Airway epithelial cell (primary cell): ENCODE results near the gene NUDCD2. TPM values are rescaled to one million over a fixed set of nuclear protein-coding genes. Genes with fewer than 3 reads are reported as not detected.

Source experiments
- total RNA-seq: library from RNA; depleted of rRNA; stranded (reverse); fragments of >200 nt; gene quantifications from 2 replicates; pipeline ENCODE4 v1.2.3, GENCODE V29; 2015

The NUDCD2 gene, protein sequence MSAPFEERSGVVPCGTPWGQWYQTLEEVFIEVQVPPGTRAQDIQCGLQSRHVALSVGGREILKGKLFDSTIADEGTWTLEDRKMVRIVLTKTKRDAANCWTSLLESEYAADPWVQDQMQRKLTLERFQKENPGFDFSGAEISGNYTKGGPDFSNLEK
- 7.3 and 8.5 TPM in 2 replicates for total RNA-seq

DNA sequence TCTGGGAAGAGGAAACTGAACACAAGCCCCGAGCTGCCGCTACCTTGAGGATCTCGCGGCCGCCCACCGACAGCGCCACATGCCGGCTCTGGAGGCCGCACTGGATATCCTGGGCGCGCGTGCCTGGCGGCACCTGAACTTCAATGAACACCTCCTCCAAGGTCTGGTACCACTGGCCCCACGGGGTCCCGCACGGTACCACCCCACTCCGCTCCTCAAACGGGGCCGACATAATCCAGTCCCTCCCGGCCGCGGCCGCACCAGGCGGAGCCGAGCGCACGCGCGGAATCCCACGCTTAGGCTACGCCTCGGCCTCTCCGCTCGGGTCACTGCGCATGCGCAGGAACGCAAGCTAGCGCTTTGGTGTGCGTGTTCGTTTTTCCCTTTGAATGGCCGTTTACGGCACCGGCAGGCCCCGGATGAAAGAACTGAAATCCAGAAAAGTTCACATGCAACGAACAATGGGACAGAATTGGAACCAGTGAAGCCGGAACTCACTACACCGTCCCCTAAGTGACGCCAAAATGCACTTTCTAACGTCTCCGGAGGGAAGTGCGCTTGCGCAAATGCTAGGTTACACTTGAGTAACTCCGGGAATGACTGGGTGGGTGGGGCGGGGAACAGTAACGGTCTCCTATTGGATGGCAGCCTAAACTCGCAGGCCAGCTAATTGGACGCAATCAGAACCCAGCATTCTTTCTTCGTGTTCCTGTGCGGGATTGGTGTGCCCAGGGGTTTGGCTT is at the start of gene NUDCD2:
NUDCD2 (minus strand) TSS at position 284 of the 743 bp plus-strand sequence; CDS start at position 232, 52 bp downstream.

DNA sequence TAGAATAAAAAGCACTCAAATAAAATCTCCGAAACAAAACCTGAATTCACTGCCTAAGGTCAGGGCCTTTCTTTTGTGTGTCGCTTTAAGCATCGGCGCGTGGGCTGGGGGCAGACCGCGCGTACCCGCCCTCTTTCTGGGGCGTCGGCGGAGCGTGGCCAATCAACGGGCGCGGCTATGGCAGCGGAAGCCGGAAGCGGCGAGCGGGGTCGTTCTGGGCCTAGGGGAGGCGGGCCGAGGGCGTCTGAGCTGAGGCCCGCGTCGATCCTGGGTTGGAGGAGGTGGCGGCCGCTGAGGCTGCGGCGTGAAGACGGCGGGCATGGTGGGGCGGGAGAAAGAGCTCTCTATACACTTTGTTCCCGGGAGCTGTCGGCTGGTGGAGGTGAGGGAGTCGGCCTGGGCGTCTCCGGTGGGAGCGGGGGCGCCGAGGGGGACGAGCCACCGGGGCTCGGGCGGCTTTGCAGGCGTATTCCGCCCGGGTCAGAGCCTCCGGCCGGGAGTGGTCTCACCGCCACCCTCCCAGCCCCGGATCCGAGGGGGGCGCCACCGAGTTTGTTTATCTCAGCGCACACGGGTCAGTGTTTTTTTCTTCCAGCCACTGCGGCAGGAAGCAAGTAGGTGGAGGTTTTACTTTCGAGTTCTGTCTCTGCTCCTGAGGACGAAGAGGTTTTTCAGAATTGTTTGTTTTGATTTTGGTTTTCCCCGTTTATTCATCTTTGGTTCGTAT is 45.6 kb upstream of the NUDCD2 start, which contains the start of gene MAT2B:
MAT2B (plus strand) TSS at position 252 of the 727 bp plus-strand sequence; CDS start at position 320, 68 bp downstream.

DNA sequence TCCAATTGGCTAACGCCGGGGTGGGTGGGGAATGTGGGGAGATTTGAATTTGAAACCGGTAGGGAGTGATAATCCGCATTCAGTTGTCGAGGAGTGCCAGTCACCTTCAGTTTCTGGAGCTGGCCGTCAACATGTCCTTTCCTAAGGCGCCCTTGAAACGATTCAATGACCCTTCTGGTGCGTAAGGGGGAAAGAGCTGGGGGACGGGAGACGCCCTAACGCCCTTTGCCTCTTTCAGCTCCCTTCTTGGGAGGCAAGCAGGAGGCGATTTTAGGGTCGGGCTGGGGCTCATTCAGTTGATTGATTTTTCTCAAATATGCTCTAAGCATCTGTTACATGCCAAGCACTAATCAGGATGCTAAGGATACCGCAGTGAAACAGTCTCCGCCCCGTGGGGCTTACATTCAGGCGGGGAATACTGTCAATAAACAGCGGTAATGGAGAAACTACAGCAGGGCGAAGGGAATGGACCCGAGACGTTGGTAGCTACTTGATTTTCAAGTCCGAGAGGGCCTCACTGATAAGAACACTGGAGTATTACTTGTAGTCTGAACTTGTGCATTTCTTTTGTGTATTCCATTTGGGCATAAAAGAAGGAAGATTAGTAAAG is 765 bp upstream of the NUDCD2 start, which contains the start of gene HMMR:
HMMR (plus strand) TSS at position 71 of the 610 bp plus-strand sequence; CDS start at position 132, 61 bp downstream.

DNA sequence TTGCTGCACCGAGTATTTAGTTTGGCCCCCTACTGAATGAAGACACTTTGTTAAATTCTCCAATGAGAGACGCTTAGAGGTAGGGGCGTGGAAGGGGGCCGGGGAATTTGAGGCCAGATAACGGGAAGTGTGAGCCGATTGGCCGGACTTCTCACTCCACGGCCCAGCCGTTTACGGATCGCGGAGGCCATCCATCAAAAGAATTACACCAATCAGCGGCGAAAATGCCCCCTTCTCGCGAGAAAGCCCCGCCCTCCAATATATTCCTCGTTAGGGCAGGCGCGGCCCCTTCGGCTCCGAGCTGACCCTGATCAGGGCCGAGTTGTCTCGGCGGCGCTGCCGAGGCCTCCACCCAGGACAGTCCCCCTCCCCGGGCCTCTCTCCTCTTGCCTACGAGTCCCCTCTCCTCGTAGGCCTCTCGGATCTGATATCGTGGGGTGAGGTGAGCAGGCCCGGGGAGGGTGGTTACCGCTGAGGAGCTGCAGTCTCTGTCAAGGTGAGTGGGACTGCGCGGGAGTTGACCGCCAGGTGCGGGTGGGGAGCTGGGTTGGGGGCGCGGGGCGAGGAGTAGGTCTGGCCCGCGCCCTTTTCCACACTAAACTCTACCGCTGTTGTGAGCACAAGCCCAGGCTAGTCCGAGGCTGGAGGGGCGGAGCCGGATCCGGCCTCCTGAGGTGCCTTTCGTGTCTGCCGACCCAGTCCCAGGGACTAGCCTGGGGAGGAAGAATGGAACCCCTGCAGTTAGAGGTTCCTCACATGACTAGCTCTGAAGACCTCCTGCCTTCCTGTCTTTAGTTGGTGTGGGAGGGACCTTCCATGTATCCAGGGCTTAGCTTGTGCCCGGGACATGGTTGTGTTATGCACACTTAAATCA is 22.4 kb downstream of the NUDCD2 start, which contains the start of gene CCNG1:
CCNG1 (plus strand) TSS at position 287 of the 874 bp plus-strand sequence. CDS start 1,662 bp downstream, outside the sequence.

Other genes starting within 250 kb of the NUDCD2 start
- 88.4 and 97.4 TPM in 2 replicates for gene CCNG1, start 22.5 kb downstream of the NUDCD2 start, total RNA-seq
- gene HMMR, start 530 bp upstream of the NUDCD2 start, total RNA-seq: 26.5 and 34.5 TPM in 2 replicates
- 33.6 and 37.7 TPM in 2 replicates for gene MAT2B, start 45.5 kb upstream of the NUDCD2 start, total RNA-seq